ENCODE results near the gene PRUNE1. TPM values are rescaled to one million over a fixed set of nuclear protein-coding genes. Genes with fewer than 3 reads are reported as not detected.

PRUNE1 gene
- total RNA-seq, 3 donors from 2014 or later = 21.6 to 34.1 (median 32.8) TPM

DNA sequence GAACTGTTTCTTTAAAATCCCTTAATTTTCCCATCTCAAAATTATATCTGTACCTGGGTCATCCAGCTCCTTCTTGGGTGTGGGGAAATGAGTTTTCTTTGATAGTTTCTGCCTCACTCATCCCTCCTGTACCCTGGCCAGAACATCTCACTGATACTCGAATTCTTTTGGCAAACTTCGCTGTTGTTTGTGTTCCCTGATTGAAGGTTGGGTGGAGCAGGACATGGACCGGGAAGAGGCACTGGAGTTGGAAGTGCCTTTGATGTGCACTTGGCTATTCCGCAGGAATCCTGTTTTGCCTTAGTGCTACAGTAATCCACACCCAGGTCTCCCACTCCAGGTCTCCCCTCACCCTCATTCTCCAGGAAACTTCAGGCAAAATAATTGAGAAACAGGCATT is 12.8 kb upstream of the PRUNE1 start:
- Histone ChIP-seq H3K4me1 (no peaks in the 10 kb centered on the region), H3K27me3 (no peaks in the 10 kb centered on the region), H3K9me3 (no peaks in the 10 kb centered on the region), H3K27ac (peak overlapping the region; percentile 41 to 76), H3K4me3 (peak overlapping the region in 2 of 3 donors; percentile 11 to 14), H3K36me3 (peaks cover 11% of the 10 kb centered on the region)
- TF ChIP-seq POLR2AphosphoS5 (IDR thresholded peaks at IDR 0.05) = no peak
- TF ChIP-seq, protein P1, sequence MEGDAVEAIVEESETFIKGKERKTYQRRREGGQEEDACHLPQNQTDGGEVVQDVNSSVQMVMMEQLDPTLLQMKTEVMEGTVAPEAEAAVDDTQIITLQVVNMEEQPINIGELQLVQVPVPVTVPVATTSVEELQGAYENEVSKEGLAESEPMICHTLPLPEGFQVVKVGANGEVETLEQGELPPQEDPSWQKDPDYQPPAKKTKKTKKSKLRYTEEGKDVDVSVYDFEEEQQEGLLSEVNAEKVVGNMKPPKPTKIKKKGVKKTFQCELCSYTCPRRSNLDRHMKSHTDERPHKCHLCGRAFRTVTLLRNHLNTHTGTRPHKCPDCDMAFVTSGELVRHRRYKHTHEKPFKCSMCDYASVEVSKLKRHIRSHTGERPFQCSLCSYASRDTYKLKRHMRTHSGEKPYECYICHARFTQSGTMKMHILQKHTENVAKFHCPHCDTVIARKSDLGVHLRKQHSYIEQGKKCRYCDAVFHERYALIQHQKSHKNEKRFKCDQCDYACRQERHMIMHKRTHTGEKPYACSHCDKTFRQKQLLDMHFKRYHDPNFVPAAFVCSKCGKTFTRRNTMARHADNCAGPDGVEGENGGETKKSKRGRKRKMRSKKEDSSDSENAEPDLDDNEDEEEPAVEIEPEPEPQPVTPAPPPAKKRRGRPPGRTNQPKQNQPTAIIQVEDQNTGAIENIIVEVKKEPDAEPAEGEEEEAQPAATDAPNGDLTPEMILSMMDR (IDR thresholded peaks at IDR 0.05) = no peak
- no peak for TF ChIP-seq POLR2A (IDR thresholded peaks at IDR 0.05)
- DNase-seq (ENCODE audit: low spot score in 2 of 2) = no peak
- intact Hi-C loops (cut with DNase I; ENCODE audit: low total_unique reads) = no loop called here

DNA sequence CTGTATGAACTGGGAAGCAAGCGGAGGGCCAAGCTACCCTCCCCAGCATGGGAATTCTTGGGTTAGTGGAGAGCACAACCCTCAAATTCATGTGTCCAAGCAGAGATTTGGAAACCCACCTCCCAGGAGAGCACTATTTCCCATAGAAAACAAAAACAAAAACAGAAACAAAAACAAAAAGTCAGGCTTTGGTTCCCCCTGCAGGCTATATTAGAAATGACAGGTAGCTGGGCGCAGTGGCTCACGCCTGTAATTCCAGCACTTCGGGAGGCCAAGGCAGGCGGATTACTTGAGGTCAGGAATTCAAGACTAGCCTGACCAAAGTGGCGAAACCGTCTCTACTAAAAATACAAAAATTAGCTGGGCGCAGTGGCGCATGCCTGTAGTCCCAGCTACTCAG is 12.4 kb upstream of the PRUNE1 start:
- Histone ChIP-seq H3K4me3 (peak overlapping the region in 2 of 3 donors; percentile 11 to 14), H3K36me3 (peaks cover 11% of the 10 kb centered on the region), H3K27me3 (no peaks in the 10 kb centered on the region), H3K27ac (peak overlapping the region; percentile 41 to 76), H3K4me1 (no peaks in the 10 kb centered on the region), H3K9me3 (no peaks in the 10 kb centered on the region)
- DNase-seq (ENCODE audit: low spot score in 2 of 2) = no peak
- TF ChIP-seq POLR2A (IDR thresholded peaks at IDR 0.05) (no peak), POLR2AphosphoS5 (IDR thresholded peaks at IDR 0.05) (peak in 2 of 3 donors; percentile 9 to 24)
- TF ChIP-seq, protein P1 (IDR thresholded peaks at IDR 0.05) = peak; percentile 85 to 97 (median 93)
- intact Hi-C loops (cut with DNase I; ENCODE audit: low total_unique reads) = no loop called here

DNA sequence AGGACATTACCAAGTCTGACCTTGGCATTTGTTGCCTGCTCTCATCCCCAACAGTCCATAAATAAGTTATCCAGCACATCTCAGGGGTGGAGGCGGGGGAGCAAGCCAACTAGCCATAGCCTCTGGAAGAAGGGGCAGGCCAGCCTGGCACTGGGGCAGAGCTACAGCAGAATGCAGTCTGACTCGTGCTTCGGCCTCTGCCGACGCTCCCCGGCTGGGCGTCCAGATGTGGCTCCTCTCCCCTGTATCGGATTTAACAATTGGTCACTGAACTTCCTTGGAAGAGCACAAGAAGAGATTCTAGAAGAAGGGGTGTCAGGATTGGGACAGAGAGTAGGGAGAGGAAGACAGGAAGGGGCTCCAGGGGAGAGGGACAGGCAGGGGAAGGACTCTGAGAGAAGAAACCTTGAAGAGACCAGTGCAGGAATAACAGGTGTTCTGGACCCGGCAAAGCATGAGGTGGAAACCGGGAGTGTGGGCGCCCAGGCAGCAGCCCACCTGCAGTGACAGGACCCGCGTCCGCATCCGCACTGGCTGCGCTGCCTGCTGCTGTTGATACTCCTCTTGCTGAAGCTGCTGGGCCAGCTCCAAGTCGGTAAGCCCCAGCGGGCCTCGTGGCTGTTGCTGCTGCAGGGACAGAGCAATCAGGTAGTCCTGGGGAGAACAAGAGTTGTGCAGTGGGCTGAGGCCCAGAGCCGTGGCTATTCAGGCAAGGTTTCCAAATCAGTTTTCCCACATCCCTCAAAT is 10.9 kb upstream of the PRUNE1 start:
- TF ChIP-seq POLR2AphosphoS5 (IDR thresholded peaks at IDR 0.05) = no peak
- TF ChIP-seq POLR2A (IDR thresholded peaks at IDR 0.05) = no peak
- TF ChIP-seq, protein P1 (IDR thresholded peaks at IDR 0.05) = no peak
- H3K4me3 ChIP-seq = no peak overlapping the region
- H3K36me3 ChIP-seq = peaks cover 11% of the 10 kb centered on the region
- H3K27ac ChIP-seq = no peak overlapping the region
- no peaks in the 10 kb centered on the region for H3K9me3 ChIP-seq
- DNase-seq (ENCODE audit: low spot score in 2 of 2) = no peak
- H3K27me3 ChIP-seq = no peaks in the 10 kb centered on the region
- intact Hi-C loops (cut with DNase I; ENCODE audit: low total_unique reads) = no loop called here
- H3K4me1 ChIP-seq = no peaks in the 10 kb centered on the region

DNA sequence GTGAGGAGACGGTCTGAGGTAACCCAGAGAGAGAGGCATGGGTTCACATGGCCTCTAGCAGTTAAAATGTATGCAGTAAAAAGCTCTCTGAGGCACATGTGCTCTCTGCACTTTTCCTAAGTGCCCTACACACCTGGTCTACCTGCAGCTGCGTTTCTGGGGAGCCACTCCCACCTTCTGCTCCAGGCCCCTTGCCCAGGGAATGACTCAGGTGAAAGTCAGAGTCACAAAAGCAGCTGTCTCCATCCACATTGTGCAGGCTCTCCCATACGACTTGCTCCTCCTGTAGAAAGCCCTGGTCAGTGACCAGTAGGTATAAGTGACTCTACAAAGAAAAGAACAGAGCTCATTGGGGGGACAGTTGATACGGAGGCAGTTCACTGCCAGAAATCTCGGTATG is 10.3 kb upstream of the PRUNE1 start:
- TF ChIP-seq POLR2AphosphoS5 (IDR thresholded peaks at IDR 0.05) (no peak), POLR2A (IDR thresholded peaks at IDR 0.05) (no peak)
- TF ChIP-seq, protein P1 (IDR thresholded peaks at IDR 0.05) = no peak
- Histone ChIP-seq H3K36me3 (peaks cover 11% of the 10 kb centered on the region), H3K4me1 (peaks cover 0 to 2% of the 10 kb centered on the region in 2 donors), H3K27me3 (no peaks in the 10 kb centered on the region), H3K4me3 (no peak overlapping the region), H3K9me3 (no peaks in the 10 kb centered on the region), H3K27ac (no peak overlapping the region)
- intact Hi-C loops (cut with DNase I; ENCODE audit: low total_unique reads) = no loop called here
- no peak for DNase-seq (ENCODE audit: low spot score in 2 of 2)

DNA sequence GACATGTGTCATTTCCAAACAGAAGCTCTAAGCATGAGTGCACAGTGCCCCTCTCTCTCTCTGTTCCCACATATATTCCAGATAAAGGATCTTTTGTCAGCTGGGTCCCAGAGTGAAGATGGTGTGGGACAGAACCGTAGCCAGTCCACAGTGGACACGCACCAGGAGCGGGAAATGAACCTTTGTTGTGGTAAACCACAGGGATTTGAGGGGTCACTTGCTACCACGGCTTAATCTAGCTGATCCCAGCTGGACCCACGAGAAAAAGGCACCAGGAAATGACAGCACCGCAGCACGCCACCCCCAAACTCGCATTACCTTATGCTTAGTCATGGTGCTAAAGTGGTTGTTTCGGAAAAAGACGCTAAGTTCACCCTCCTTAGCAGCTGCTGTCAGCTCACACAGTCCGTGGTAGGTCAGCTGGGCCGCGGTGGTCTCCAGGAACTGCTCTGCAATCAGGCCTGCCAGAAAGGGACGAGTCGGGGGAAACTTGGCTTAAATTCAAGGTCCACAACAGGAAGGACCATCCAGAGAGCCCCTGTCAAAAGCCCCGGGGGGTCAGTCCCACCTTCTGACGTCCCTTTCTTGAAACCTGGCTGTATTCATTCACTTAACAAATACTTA is 9.1 kb upstream of the PRUNE1 start:
- Histone ChIP-seq H3K27ac (no peak overlapping the region), H3K9me3 (no peaks in the 10 kb centered on the region), H3K4me3 (no peak overlapping the region), H3K36me3 (peaks cover 11% of the 10 kb centered on the region), H3K4me1 (peaks cover 0 to 11% of the 10 kb centered on the region in 2 donors), H3K27me3 (no peaks in the 10 kb centered on the region)
- intact Hi-C loops (cut with DNase I; ENCODE audit: low total_unique reads) = no loop called here
- no peak for TF ChIP-seq POLR2AphosphoS5 (IDR thresholded peaks at IDR 0.05)
- TF ChIP-seq, protein P1 (IDR thresholded peaks at IDR 0.05) = no peak
- no peak for TF ChIP-seq POLR2A (IDR thresholded peaks at IDR 0.05)
- no peak for DNase-seq (ENCODE audit: low spot score in 2 of 2)
